BJ (cell line): ENCODE results near the gene PAK3. TPM values are rescaled to one million over a fixed set of nuclear protein-coding genes. Genes with fewer than 3 reads are reported as not detected.

Experiments
- CTCF ChIA-PET: fragments of 350-600 bp; formaldehyde crosslinking; extraction: SDS; loops from one replicate; lab custom pipeline; 2021; ENCODE audit warnings: antibody characterized with exemption, inconsistent platforms; lab: Yijun Ruan, JAX
- POLR2A ChIA-PET: fragments of 300-600 bp; sonication (Branson Sonifier 250); formaldehyde crosslinking; extraction: SDS; loops from one replicate; lab custom pipeline; 2021; ENCODE audit warnings: antibody characterized with exemption; lab: Charles Lee
- DNase-seq: peaks from one replicate; pipeline ENCODE4 v3.0.0-alpha.2; 2011; ENCODE audit warnings: low read depth
- H3K27me3 ChIP-seq: 2 replicates; pipeline ENCODE4 v1.6.0; 2011; ENCODE audit warnings: low read length; ENCODE audit not compliant: control insufficient read depth, insufficient read depth
- H3K36me3 ChIP-seq: 2 replicates; pipeline ENCODE4 v1.5.1; 2011; ENCODE audit warnings: low read length; ENCODE audit not compliant: control insufficient read depth, insufficient read depth
- H3K4me3 ChIP-seq: 2 replicates; pipeline ENCODE4 v1.5.1; 2011; ENCODE audit warnings: low read depth, mild to moderate bottlenecking, control low read depth, low read length
- polyA plus RNA-seq: library from polyadenylated mRNA; depleted of rRNA; stranded (reverse); fragments of >200 nt; gene quantifications from 2 replicates; pipeline ENCODE4 v1.2.3, GENCODE V29; 2011
- TF ChIP-seq, protein P1 (sequence below): IDR thresholded peaks from 2 replicates; pipeline ENCODE4 v1.5.1; 2011; ENCODE audit warnings: low read depth, mild to moderate bottlenecking, control low read depth, inconsistent platforms, low read length, moderate library complexity; ENCODE audit not compliant: insufficient read depth

Gene PAK3
- polyA plus RNA-seq, 1 experiment: 0.16 TPM

DNA sequence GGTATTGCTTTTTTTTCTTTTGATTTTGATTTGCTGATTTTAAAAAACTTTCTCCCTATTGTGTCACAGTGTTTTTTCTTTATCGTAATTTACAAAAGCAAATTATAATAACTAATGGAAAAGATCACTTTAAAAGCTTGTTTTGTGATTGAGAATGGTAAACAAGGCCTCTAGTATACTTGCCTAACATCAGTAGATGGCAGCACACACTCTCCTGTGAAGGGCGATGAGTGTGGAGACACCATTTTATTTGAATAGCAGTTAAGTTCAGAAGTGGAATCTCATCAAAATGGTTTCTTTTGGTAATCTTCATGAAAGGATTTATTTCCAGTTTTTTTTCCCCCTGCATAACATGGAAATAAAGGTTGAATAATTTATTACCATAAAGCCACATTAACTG is 72.3 kb downstream of the PAK3 start:
- CTCF ChIA-PET: no interaction called here
- no peaks in the 10 kb centered on the region for H3K36me3 ChIP-seq
- DNase-seq: no peak
- H3K4me3 ChIP-seq: no peak overlapping the region
- TF ChIP-seq, protein P1, sequence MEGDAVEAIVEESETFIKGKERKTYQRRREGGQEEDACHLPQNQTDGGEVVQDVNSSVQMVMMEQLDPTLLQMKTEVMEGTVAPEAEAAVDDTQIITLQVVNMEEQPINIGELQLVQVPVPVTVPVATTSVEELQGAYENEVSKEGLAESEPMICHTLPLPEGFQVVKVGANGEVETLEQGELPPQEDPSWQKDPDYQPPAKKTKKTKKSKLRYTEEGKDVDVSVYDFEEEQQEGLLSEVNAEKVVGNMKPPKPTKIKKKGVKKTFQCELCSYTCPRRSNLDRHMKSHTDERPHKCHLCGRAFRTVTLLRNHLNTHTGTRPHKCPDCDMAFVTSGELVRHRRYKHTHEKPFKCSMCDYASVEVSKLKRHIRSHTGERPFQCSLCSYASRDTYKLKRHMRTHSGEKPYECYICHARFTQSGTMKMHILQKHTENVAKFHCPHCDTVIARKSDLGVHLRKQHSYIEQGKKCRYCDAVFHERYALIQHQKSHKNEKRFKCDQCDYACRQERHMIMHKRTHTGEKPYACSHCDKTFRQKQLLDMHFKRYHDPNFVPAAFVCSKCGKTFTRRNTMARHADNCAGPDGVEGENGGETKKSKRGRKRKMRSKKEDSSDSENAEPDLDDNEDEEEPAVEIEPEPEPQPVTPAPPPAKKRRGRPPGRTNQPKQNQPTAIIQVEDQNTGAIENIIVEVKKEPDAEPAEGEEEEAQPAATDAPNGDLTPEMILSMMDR: no peak
- POLR2A ChIA-PET: no interaction called here
- H3K27me3 ChIP-seq: no peaks in the 10 kb centered on the region

DNA sequence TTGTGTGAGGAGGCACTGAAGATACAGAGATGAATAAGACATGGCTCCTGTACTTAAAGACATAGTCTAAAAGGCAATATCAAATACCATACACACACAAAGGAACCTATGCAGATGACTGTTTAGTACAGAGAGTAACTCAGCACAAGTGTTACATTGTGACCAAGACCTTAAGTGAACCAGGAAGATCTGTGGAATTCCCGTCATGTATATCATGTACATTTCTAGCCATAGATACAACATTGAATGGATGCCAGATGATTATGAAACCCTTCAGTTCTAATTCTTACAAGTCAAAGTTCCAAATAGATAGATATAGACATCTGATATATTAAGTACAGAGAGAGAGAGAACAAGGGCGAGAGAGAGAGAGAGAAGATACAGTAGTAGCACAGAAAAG is 73.2 kb downstream of the PAK3 start:
- H3K4me3 ChIP-seq: no peak overlapping the region
- DNase-seq: no peak
- H3K36me3 ChIP-seq: no peaks in the 10 kb centered on the region
- POLR2A ChIA-PET: no interaction called here
- TF ChIP-seq, protein P1: no peak
- CTCF ChIA-PET: no interaction called here
- no peaks in the 10 kb centered on the region for H3K27me3 ChIP-seq

- H3K4me3 ChIP-seq: no peak overlapping the region
- ChIA-PET CTCF (no interaction called here), POLR2A (no interaction called here)
- DNase-seq: no peak
- H3K27me3 ChIP-seq: no peaks in the 10 kb centered on the region
- H3K36me3 ChIP-seq: no peaks in the 10 kb centered on the region
- TF ChIP-seq, protein P1: no peak
Measured at GRCh38 chrX:111170017-111170416, 74.0 kb downstream of the PAK3 start.

- TF ChIP-seq, protein P1: no peak
- no peak for DNase-seq
- ChIA-PET POLR2A (no interaction called here), CTCF (no interaction called here)
- H3K36me3 ChIP-seq: no peaks in the 10 kb centered on the region
- H3K4me3 ChIP-seq: no peak overlapping the region
- no peaks in the 10 kb centered on the region for H3K27me3 ChIP-seq
Measured at GRCh38 chrX:111180750-111181240, 84.8 kb downstream of the PAK3 start.

GRCh38 chrX:111181951-111182350 is 86.0 kb downstream of the PAK3 start:
- DNase-seq: no peak
- ChIA-PET CTCF (no interaction called here), POLR2A (no interaction called here)
- no peaks in the 10 kb centered on the region for H3K36me3 ChIP-seq
- H3K27me3 ChIP-seq: no peaks in the 10 kb centered on the region
- no peak overlapping the region for H3K4me3 ChIP-seq
- TF ChIP-seq, protein P1: no peak
